HG03354 (cell line): ENCODE results near the gene DAD1.
"Not testable (repeated sequence)": the region's sequence is repeated elsewhere in the genome, so short reads cannot be mapped to it uniquely, and the experiment has no call there.

Source experiments
- ATAC-seq: cut with Tn5 transposase; IDR thresholded peaks from one replicate; pipeline ENCODE4 v1.9.1; 2021; ENCODE audit warnings: mild to moderate bottlenecking; ENCODE audit not compliant: unreplicated experiment, poor library complexity, severe bottlenecking

Gene DAD1

GRCh38 chr14:22600027-22600426, 11.0 kb upstream of the DAD1 start:
- no peak for ATAC-seq

GRCh38 chr14:22599349-22599748, 10.3 kb upstream of the DAD1 start:
- ATAC-seq: no peak

- peak; percentile 42 for ATAC-seq
These were observed 9.8 kb upstream of the DAD1 start for GRCh38 chr14:22598896-22599244.

DNA sequence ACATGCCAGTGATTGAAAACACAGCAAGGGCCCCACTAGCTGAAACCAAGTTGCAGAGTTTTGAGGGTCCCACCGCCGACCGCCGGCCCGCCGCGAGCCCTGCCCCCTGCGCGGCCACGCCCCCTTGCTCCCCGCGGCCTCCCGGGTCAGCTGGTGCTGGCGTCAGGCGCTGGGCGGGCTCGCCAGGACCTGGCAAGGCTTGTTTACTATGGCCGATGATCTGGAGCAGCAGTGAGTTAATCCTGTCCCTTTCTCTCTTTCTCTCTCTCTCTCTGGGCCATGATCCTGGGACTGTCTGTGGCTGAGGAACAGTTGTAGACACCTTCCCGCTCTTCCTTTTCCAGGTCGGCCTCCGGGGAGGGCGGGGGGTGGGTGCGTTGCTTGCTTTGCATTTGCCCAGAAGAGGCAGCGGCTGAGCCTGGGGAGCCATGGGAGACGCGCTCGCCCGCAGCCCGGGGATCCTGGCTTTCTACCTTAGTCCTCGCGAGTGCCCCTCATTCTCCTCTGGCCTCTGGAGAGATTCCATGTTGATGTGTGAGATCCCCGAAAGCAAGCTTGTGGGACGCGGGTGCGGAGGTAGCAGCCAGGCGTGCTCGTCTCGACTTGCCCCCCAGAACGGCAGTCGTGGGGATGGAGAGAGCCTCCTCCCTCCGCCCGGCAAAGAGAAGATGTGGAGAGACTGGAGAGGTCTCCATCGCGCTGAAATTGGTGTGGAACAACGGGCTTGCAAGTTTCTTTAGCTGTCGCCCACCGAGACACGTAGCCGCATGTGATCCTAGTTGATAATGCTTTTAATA, 9.3 kb upstream of the DAD1 start, which contains the start of gene ABHD4:
ABHD4 (plus strand) TSS at position 202 of the 797 bp plus-strand sequence; CDS start at position 209, 7 bp downstream.
- ATAC-seq: peak; percentile 72

DNA sequence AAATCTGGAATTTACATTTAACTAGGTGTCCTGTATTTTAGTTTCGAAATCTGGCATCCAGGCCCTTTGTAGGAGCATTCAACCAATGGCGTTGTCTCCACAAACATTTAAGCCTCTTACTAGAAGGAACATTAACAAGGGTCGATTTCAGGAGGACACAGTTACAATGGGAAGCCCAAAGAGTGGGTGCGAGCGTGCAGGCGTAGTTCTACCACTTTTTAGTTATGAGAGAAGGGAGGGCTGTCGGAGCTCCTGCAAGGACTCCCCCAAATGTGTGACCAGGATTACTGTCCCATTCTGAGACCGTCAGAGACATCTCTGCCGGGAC, 8.7 kb upstream of the DAD1 start:
- no peak for ATAC-seq

- ATAC-seq: no peak
These were observed 8.2 kb upstream of the DAD1 start for GRCh38 chr14:22597265-22597664.

DNA sequence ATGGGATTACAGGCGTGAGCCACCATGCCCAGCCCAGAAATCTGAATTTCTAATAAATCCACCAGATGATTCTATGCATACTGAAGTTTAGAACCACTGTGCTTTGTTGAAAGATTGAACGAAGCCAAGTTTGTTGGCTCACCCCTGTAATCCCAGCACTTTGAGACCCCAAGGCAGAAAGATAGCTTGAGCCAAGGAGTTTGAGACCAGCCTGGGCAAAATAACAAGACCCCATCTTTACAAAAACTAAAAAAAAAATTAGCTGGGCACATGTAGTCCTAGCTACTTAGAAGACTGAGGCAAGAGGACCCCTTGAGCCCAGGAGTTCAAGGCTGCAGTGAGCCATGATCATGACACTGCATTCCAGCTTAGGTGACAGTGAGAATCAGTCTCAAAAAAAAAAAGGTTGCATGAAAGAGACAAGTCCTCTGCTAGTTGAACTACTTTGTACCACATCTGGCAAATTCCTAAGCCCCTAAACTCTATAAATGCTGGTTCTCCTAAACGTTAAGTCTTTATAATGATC, 7.4 kb upstream of the DAD1 start:
- no peak for ATAC-seq

- ATAC-seq: no peak
These were observed 5.2 kb upstream of the DAD1 start for GRCh38 chr14:22594156-22594716.

GRCh38 chr14:22593601-22594000, 4.6 kb upstream of the DAD1 start:
- ATAC-seq: no peak

DNA sequence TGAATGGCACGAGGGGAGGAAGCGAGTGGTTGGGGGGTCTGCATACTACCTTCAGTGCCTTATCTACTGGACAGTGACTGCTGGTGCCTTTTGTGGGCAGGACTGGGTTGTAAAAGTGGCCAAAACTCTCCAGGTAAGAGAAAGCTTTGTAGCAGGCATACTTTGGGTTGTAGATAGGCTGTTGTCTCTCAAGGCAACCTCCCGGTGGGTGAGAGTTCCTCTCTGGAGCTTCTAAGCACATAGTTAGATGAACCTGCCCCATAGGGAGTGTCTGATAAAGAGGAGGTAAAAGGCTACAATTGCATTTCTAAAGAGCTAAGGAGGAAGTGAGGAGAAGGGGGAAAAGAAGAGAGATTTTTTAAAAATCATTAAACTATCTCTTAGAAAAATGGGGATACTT, 4.2 kb upstream of the DAD1 start:
- ATAC-seq: no peak

- no peak for ATAC-seq
These were observed 413 bp downstream of the DAD1 start for GRCh38 chr14:22588526-22589095.

DNA sequence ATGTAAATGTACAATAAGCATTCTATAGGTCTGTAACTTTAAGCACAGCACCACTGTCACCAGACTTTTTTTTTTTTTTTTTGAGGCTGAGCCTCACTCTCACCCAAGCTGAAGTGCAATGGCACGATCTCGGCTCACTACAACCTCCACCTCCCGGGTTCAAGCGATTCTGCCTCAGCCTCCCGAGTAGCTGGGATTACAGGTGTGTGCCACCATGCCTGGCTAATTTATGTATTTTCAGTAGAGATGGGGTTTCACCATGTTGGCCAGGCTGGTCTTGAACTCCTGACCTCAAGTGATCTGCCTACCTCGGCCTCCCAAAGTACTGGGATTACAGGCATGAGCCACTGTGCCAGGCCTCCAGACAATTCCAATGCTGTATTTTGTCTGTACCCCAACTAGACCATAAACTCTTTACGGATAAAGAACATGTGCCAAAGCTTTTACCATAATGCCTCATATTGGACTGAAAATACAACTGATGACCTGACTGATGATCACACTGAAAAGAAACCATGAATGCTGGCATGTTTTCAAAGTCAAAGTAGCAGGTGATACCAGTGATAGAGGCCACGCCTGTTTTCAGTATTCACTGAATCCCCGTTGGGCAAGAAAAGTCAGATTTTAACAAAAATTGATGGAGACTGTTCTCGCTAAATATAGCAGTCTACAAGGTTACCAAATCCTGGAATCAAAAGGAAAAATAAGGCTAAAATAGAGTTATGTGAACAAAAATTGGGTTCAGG, 1.2 kb downstream of the DAD1 start:
- ATAC-seq: not testable (repeated sequence)

DNA sequence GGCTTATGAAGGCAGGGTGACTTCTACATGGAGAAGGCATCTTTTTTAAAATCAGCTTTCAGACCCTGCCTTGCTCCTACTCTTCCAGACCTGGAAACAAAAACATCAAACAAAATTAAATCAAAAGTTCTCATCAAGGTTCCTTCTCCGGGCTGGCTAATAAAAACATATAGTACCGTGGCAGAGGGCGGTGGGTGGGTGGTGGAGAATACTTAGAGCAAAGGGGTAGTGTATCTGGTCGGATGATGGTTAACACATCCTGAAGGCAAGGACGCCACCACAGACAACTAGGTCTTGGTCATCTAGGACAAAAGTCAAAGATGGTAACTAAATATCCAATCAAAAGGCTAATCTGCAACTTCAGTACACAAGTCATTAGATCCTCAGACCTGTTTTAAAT, 1.8 kb downstream of the DAD1 start:
- ATAC-seq: no peak

- no peak for ATAC-seq
These were observed 5.0 kb downstream of the DAD1 start for GRCh38 chr14:22583994-22584393.

- ATAC-seq: no peak
These were observed 8.4 kb downstream of the DAD1 start for GRCh38 chr14:22580625-22581024.

- ATAC-seq: no peak
These were observed 9.1 kb downstream of the DAD1 start for GRCh38 chr14:22579881-22580280.

DNA sequence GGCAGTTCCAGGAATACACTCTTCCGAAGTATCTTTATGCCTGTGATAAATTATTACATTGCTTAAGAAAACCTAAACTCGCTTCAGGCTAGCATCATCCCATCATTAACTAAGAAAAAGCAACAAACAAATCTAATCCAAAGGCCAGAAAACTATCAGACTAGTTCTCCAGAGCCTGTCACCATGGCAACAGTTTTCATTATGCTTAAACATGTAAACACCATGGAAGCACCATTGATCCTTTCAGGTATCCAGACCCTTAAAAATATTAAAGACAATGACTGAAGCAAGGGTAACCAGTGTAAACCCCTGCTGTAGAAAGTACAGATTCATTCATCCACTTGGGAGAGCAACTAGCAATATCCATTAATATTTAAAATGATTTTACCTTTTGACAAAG, 9.8 kb downstream of the DAD1 start:
- no peak for ATAC-seq

GRCh38 chr14:22577334-22577908, 11.6 kb downstream of the DAD1 start:
- ATAC-seq: no peak

DNA sequence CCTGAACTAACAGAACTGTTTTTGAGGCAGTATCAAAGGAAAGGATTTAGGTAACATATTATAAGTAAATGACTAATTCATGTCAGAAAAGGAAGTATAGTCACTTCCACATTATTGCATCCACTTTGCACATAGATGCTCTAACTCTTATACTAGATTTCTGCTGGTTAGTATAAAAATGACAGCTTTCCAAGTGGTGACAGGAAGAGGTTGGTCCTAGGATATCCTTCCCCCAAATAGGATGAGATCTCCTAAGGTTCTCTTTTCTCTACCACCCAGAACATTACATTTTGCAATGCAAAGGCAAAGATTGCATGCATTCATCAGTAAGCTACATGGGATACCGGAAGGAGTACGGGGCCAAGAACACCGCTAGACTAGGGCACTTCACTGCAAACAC, 15.2 kb downstream of the DAD1 start:
- ATAC-seq: no peak

DNA sequence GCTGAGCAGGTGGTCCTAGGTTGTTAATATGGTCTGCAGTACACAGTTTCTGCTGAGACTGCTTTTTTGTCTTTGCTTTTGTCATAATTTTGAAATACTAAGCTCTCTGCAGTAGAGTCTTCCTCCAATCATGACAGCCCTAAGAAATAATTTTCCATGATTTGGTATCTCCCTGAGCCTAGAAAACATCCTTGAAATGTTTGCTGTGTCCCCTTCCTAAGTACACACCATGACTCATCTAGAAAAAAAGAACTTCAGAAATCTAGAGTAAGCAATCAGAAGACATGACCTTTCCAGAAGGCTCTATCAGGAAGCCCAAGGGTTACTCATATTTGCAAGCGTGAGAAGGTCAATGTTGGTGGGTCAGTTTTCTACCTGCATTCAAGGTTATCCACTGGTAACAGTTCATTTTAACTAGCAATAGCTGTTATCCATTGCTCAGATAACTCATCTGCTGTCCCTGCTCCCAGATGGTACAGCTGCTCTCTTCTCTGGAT, 16.4 kb downstream of the DAD1 start:
- no peak for ATAC-seq
